NCI-H345 treated with DMSO at 0.1 percent for 48 hours (cell line): ENCODE measurements around the gene MLLT1.

Experiments
- DNase-seq: peaks from one replicate; lab custom pipeline; 2025; ENCODE audit not compliant: unreplicated experiment; lab: John Stamatoyannopoulos, UW

MLLT1 gene

GRCh38 chr19:6172074-6172863, 107.5 kb downstream of the MLLT1 start:
- no peak for DNase-seq

- no peak for DNase-seq
Observed at GRCh38 chr19:6167115-6167514, 112.7 kb downstream of the MLLT1 start.

- DNase-seq, result no peak
Observed at GRCh38 chr19:6164906-6165531, 114.8 kb downstream of the MLLT1 start.

- DNase-seq, result no peak
Observed at GRCh38 chr19:6161271-6161850, 118.4 kb downstream of the MLLT1 start.
